HepG2 (cell line): ENCODE data around the gene SSC4D. TPM values are rescaled to one million over a fixed set of nuclear protein-coding genes. Genes with fewer than 3 reads are reported as not detected.

Source experiments
- ADNP ChIP-seq: sonication (generic); formaldehyde crosslinking; IDR thresholded peaks from 2 replicates; pipeline ENCODE4 v1.4.0; 2020; ENCODE audit warnings: missing genetic modification reagents
- ELF4 ChIP-seq: sonication (generic); formaldehyde crosslinking; IDR thresholded peaks from 2 replicates; pipeline ENCODE4 v1.5.0; 2020; ENCODE audit warnings: missing genetic modification reagents, mild to moderate bottlenecking, moderate library complexity, borderline replicate concordance
- FOXC1 ChIP-seq: sonication (generic); formaldehyde crosslinking; IDR thresholded peaks from 2 replicates; pipeline ENCODE4 v1.8.0; 2022; ENCODE audit warnings: mild to moderate bottlenecking, missing genetic modification reagents, borderline replicate concordance
- GABPA ChIP-seq, 2 experiments: IDR thresholded peaks; 2 replicates each; pipeline ENCODE4 v1.6.1; 2011 to 2016; ENCODE audit warnings: low read depth in 2 of 2, low read length in 1 of 2, missing biosample characterization in 1 of 2, missing genetic modification characterization in 1 of 2
- GTF2F1 ChIP-seq: fragments of 150-350 bp; IDR thresholded peaks from 2 replicates; pipeline ENCODE4 v1.6.1; 2014; ENCODE audit warnings: low read length
- HHEX ChIP-seq: IDR thresholded peaks from 2 replicates; pipeline ENCODE4 v1.6.1; 2016; ENCODE audit warnings: control low read depth
- HMGXB3 ChIP-seq: sonication (generic); formaldehyde crosslinking; IDR thresholded peaks from 2 replicates; pipeline ENCODE4 v1.4.0; 2020; ENCODE audit warnings: missing genetic modification reagents, borderline replicate concordance
- HNF1B ChIP-seq: sonication (generic); formaldehyde crosslinking; IDR thresholded peaks from 2 replicates; pipeline ENCODE4 v1.5.1; 2020; ENCODE audit warnings: mild to moderate bottlenecking, moderate library complexity, missing genetic modification reagents
- HOXA7 ChIP-seq: sonication (generic); formaldehyde crosslinking; IDR thresholded peaks from 2 replicates; pipeline ENCODE4 v1.8.1; 2022; ENCODE audit warnings: mild to moderate bottlenecking, missing genetic modification reagents, moderate library complexity
- ISL2 ChIP-seq: sonication (generic); formaldehyde crosslinking; IDR thresholded peaks from 2 replicates; pipeline ENCODE4 v1.5.0; 2020; ENCODE audit warnings: missing genetic modification reagents
- KAT8 ChIP-seq: IDR thresholded peaks from 2 replicates; pipeline ENCODE4 v1.6.1; 2016; ENCODE audit warnings: missing genetic modification reagents, missing compliant biosample characterization
- KLF15 ChIP-seq: sonication (generic); formaldehyde crosslinking; IDR thresholded peaks from 2 replicates; pipeline ENCODE4 v1.8.1; 2023; ENCODE audit warnings: borderline replicate concordance, mild to moderate bottlenecking, inconsistent platforms, missing genetic modification reagents, mixed read lengths
- LCORL ChIP-seq, 2 experiments: fragments of 450-650 bp in 1 of 2; sonication (generic) in 1 of 2; formaldehyde crosslinking in 1 of 2; IDR thresholded peaks; 2 replicates each; pipeline versions ENCODE4 v1.5.0 to v1.6.1; 2017 to 2020; ENCODE audit warnings: antibody characterized with exemption in 1 of 2, missing genetic modification reagents in 1 of 2
- NFYC ChIP-seq: IDR thresholded peaks from 2 replicates; pipeline ENCODE4 v1.6.1; 2016; ENCODE audit warnings: missing genetic modification reagents, missing compliant biosample characterization
- PAWR ChIP-seq: sonication (generic); formaldehyde crosslinking; IDR thresholded peaks from 2 replicates; pipeline ENCODE4 v1.4.0; 2020; ENCODE audit warnings: missing genetic modification reagents, mild to moderate bottlenecking, borderline replicate concordance
- PLSCR1 ChIP-seq: sonication (generic); formaldehyde crosslinking; IDR thresholded peaks from 2 replicates; pipeline ENCODE4 v1.5.0; 2020; ENCODE audit warnings: missing genetic modification reagents, mild to moderate bottlenecking, borderline replicate concordance
- SNAPC5 ChIP-seq: sonication (generic); formaldehyde crosslinking; IDR thresholded peaks from 2 replicates; pipeline ENCODE4 v1.8.1; 2023; ENCODE audit warnings: mild to moderate bottlenecking, missing genetic modification reagents, borderline replicate concordance
- ZNF143 ChIP-seq: sonication (generic); formaldehyde crosslinking; IDR thresholded peaks from 2 replicates; pipeline ENCODE4 v1.4.0; 2020; ENCODE audit warnings: missing genetic modification reagents
- ZNF326 ChIP-seq: sonication (generic); formaldehyde crosslinking; IDR thresholded peaks from 2 replicates; pipeline ENCODE4 v1.4.0; 2020; ENCODE audit warnings: missing genetic modification reagents, borderline replicate concordance
- ZNF761 ChIP-seq: sonication (generic); formaldehyde crosslinking; conservative IDR thresholded peaks from 2 replicates; pipeline ENCODE4 v1.4.0; 2020; ENCODE audit warnings: mild to moderate bottlenecking, missing genetic modification reagents
- ZSCAN31 ChIP-seq: sonication (generic); formaldehyde crosslinking; IDR thresholded peaks from 2 replicates; pipeline ENCODE4 v1.5.0; 2020; ENCODE audit warnings: low read depth, mild to moderate bottlenecking, missing genetic modification reagents
- ZZZ3 ChIP-seq: sonication (generic); formaldehyde crosslinking; IDR thresholded peaks from 2 replicates; pipeline ENCODE4 v1.4.0; 2020; ENCODE audit warnings: missing genetic modification reagents, mild to moderate bottlenecking, borderline replicate concordance
- polyA plus RNA-seq, 8 experiments: library from polyadenylated mRNA; depleted of rRNA in 3 of 8; stranded (reverse) in 7 of 8; unstranded in 1 of 8; fragments of >200 nt; fragmentation: Illumina TruSeq in 4 of 8; extraction: Trizol in 4 of 8; gene quantifications; 2 replicates each; pipeline versions ENCODE4 v1.2.1 to v1.2.3, GENCODE V29; 2011 to 2016; ENCODE audit warnings: low read depth in 4 of 8, missing spikeins in 1 of 8, mixed read lengths in 1 of 8; ENCODE audit not compliant: insufficient read depth in 1 of 8
- total RNA-seq, 5 experiments: library from RNA; depleted of rRNA; stranded (reverse); fragments of >200 nt; fragmentation: Illumina TruSeq; extraction: Trizol; gene quantifications; 2 replicates each; pipeline ENCODE4 v1.2.3, GENCODE V29; 2016; ENCODE audit warnings: low read depth in 1 of 5

Gene SSC4D
- total and polyA plus RNA-seq, 2 of the 13 experiments (the other 11 are each of a cell fraction or from before 2014, with no cell fraction given) = 33.3 to 63.8 TPM

GRCh38 chr7:76393116-76394031 is 16.1 kb downstream of the SSC4D start (continued):
- no peak; the same call in 1 of the 2 replicates for TF ChIP-seq KAT8
- peak; percentile 28; the same call in 1 of the 2 replicates for TF ChIP-seq GABPA (IDR thresholded peaks at IDR 0.05; ENCODE audit: low read depth, low read length)
- TF ChIP-seq GABPA (CRISPR knock-in tag; IDR thresholded peaks at IDR 0.05; ENCODE audit: low read depth) = 0 out of 2 replicates have a peak, but pooled peaks have one; percentile 35
- TF ChIP-seq ADNP (CRISPR knock-in tag) = no peak
- peak; percentile 38 for TF ChIP-seq FOXC1 (CRISPR knock-in tag)
- peak; percentile 84 for TF ChIP-seq ZNF761 (CRISPR knock-in tag)
- TF ChIP-seq GTF2F1 = no peak
- TF ChIP-seq ELF4 (CRISPR knock-in tag) = no peak
- TF ChIP-seq HHEX (CRISPR knock-in tag) = no peak
- TF ChIP-seq LCORL (IDR thresholded peaks at IDR 0.05) = no peak
- TF ChIP-seq LCORL (CRISPR knock-in tag; IDR thresholded peaks at IDR 0.05) = 0 out of 2 replicates have a peak, but pooled peaks have one; percentile 37
- no peak for TF ChIP-seq ZNF143
- no peak; the same call in 1 of the 2 replicates for TF ChIP-seq ZSCAN31 (CRISPR knock-in tag)
- no peak for TF ChIP-seq HNF1B (CRISPR knock-in tag)
- no peak for TF ChIP-seq HOXA7 (CRISPR knock-in tag)
- no peak; the same call in 1 of the 2 replicates for TF ChIP-seq ZZZ3 (CRISPR knock-in tag)
- TF ChIP-seq ZNF326 (CRISPR knock-in tag) = no peak
- TF ChIP-seq SNAPC5 = peak; percentile 62; the same call in 1 of the 2 replicates
- TF ChIP-seq KLF15 = no peak
- TF ChIP-seq PLSCR1 (CRISPR knock-in tag) = no peak
- no peak for TF ChIP-seq ISL2
- no peak for TF ChIP-seq HMGXB3 (CRISPR knock-in tag)
- 0 out of 2 replicates have a peak, but pooled peaks have one; percentile 15 for TF ChIP-seq NFYC
- TF ChIP-seq PAWR (CRISPR knock-in tag) = no peak
